ENCODE results near the gene HERC5.
"Not testable (repeated sequence)": the region's sequence is repeated elsewhere in the genome, so short reads cannot be mapped to it uniquely, and the experiment has no call there.

The HERC5 gene

DNA sequence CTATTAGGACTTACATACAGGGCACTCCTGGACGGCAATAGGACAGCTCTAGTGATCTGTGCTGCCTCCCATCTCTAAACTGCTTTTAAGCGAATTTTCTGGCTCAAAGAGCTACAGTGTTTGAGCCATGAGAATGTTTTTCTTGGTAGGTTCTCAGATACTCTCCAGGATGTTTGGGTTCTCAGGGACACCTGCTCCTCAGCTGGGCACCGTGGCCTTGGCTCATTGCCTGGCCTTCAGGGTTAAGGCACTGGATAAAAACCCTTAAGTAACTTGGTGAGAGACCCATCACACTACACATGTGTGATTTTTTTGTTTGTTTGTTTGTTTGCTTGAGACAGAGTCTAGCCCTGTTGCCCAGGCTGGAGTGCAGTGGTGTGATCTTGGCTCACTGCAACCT, 38.5 kb upstream of the HERC5 start:
- no peak for TF ChIP-seq CTCF (conservative IDR thresholded peaks at IDR 0.05)

GRCh38 chr4:88419874-88420273, 37.0 kb upstream of the HERC5 start:
- no peak for TF ChIP-seq CTCF (conservative IDR thresholded peaks at IDR 0.05)
- no peak overlapping the region for H3K27ac ChIP-seq

More for the DNA sequence above, 38.5 kb upstream of the HERC5 start:
- H3K27ac ChIP-seq, result no peak overlapping the region

GRCh38 chr4:88420844-88421243, 36.1 kb upstream of the HERC5 start:
- no peak overlapping the region for H3K27ac ChIP-seq
- no peak for TF ChIP-seq CTCF (conservative IDR thresholded peaks at IDR 0.05)

GRCh38 chr4:88422403-88422802, 34.5 kb upstream of the HERC5 start:
- TF ChIP-seq CTCF (conservative IDR thresholded peaks at IDR 0.05), result no peak
- no peak overlapping the region for H3K27ac ChIP-seq

DNA sequence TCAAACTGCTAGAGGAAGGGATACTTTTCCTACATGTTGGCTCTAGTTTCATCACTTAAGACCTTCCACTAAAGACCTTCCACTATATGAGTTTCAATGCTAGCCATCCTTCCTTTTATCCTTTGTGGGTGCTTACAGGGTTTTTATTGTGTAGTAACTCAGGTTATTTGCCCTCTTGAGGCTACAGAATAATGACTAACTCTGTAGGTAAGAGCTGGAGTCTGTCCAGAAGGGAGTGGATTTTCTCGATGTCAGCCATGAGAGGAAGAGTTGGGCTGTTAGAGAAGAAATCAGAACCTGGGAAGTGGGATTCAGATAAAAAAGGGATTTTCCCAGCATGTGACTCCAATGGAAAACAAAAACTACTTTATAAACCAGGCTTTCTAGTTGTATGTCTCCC, 27.5 kb upstream of the HERC5 start:
- TF ChIP-seq CTCF (conservative IDR thresholded peaks at IDR 0.05), result no peak

GRCh38 chr4:88435987-88436693, 20.8 kb upstream of the HERC5 start:
- no peak for TF ChIP-seq CTCF (conservative IDR thresholded peaks at IDR 0.05)
- H3K27ac ChIP-seq, result no peak overlapping the region

More for the DNA sequence above, 27.5 kb upstream of the HERC5 start:
- no peak overlapping the region for H3K27ac ChIP-seq

- not testable (repeated sequence) for H3K27ac ChIP-seq
These were observed 19.0 kb upstream of the HERC5 start for GRCh38 chr4:88437873-88438272.

GRCh38 chr4:88439161-88439760, 17.7 kb upstream of the HERC5 start:
- no peak for TF ChIP-seq CTCF (conservative IDR thresholded peaks at IDR 0.05)
- no peak overlapping the region for H3K27ac ChIP-seq
